ENCODE measurements around the gene LBHD1. TPM values are rescaled to one million over a fixed set of nuclear protein-coding genes. Genes with fewer than 3 reads are reported as not detected.

The LBHD1 gene
- total RNA-seq, result 10 to 100 TPM in 3 of 4 donors, 1 to 10 TPM in 1; 6.6 to 25.6 (median 11.9) TPM

GRCh38 chr11:62671608-62672389 is at the start of gene LBHD1, which contains the start of gene UQCC3:
Gene LBHD1, minus strand, starts transcription at chr11:62672267. Its CDS starts 2,236 bp downstream, at chr11:62670031.
Gene UQCC3, plus strand, starts transcription at chr11:62671673. Its CDS starts 73 bp downstream, at chr11:62671746.
- peaks cover 0 to 52% (median 16%) of the 10 kb centered on the region in 4 donors for H3K4me1 ChIP-seq
- H3K27ac ChIP-seq, result peak within 1 kb of the TSS; percentile 88 to 95 (median 90)
- TF ChIP-seq POLR2A (IDR thresholded peaks at IDR 0.05), result peak; percentile 56 to 73
- TF ChIP-seq CTCF (IDR thresholded peaks at IDR 0.05), result no peak
- H3K4me3 ChIP-seq, result peak within 1 kb of the TSS; percentile 73 to 81 (median 75)
- no peaks in the 10 kb centered on the region for H3K27me3 ChIP-seq
- DNase-seq, result peak; percentile 83 to 89 (median 85)
- no peaks in the 10 kb centered on the region for H3K9me3 ChIP-seq
- H3K36me3 ChIP-seq, result peaks cover 0 to 26% (median 0%) of the 10 kb centered on the region in 3 donors

- Histone ChIP-seq H3K9me3 (no peaks in the 10 kb centered on the region), H3K4me1 (peaks cover 0 to 27% (median 5%) of the 10 kb centered on the region in 4 donors), H3K36me3 (peaks cover 3 to 98% (median 7%) of the 10 kb centered on the region in 3 donors), H3K4me3 (no peak overlapping the region), H3K27me3 (no peaks in the 10 kb centered on the region), H3K27ac (no peak overlapping the region)
- DNase-seq, result no peak
- TF ChIP-seq CTCF (IDR thresholded peaks at IDR 0.05), result no peak
- no peak for TF ChIP-seq POLR2A (IDR thresholded peaks at IDR 0.05)
Measured at GRCh38 chr11:62719302-62719978, 47.4 kb upstream of the LBHD1 start.

GRCh38 chr11:62716816-62717215 is 44.7 kb upstream of the LBHD1 start:
- TF ChIP-seq CTCF (IDR thresholded peaks at IDR 0.05), result no peak
- DNase-seq, result peak in 1 of 3 donors; percentile 14
- Histone ChIP-seq H3K9me3 (no peaks in the 10 kb centered on the region), H3K27ac (no peak overlapping the region), H3K4me1 (peaks cover 0 to 35% (median 3%) of the 10 kb centered on the region in 4 donors), H3K36me3 (peaks cover 0 to 100% (median 7%) of the 10 kb centered on the region in 3 donors), H3K4me3 (no peak overlapping the region), H3K27me3 (no peaks in the 10 kb centered on the region)

GRCh38 chr11:62716206-62716605 is 44.1 kb upstream of the LBHD1 start:
- Histone ChIP-seq H3K27me3 (no peaks in the 10 kb centered on the region), H3K4me3 (no peak overlapping the region), H3K9me3 (no peaks in the 10 kb centered on the region), H3K27ac (no peak overlapping the region), H3K4me1 (peaks cover 0 to 35% (median 3%) of the 10 kb centered on the region in 4 donors), H3K36me3 (peaks cover 0 to 100% (median 7%) of the 10 kb centered on the region in 3 donors)
- TF ChIP-seq CTCF (IDR thresholded peaks at IDR 0.05), result no peak
- no peak for TF ChIP-seq POLR2A (IDR thresholded peaks at IDR 0.05)
- no peak for DNase-seq

GRCh38 chr11:62715150-62716130 is 43.4 kb upstream of the LBHD1 start:
- Histone ChIP-seq H3K27me3 (no peaks in the 10 kb centered on the region), H3K4me3 (no peak overlapping the region), H3K9me3 (no peaks in the 10 kb centered on the region), H3K4me1 (peaks cover 0 to 35% (median 3%) of the 10 kb centered on the region in 4 donors), H3K27ac (no peak overlapping the region), H3K36me3 (peaks cover 0 to 100% (median 7%) of the 10 kb centered on the region in 3 donors)
- TF ChIP-seq CTCF (IDR thresholded peaks at IDR 0.05) (no peak), POLR2A (IDR thresholded peaks at IDR 0.05) (no peak)
- no peak for DNase-seq

Data from Peyer's patch (tissue), 4 donors.